Smooth muscle cell of bladder (primary cell): Measurements from ENCODE around the gene DLL4. TPM values are rescaled to one million over a fixed set of nuclear protein-coding genes. Genes with fewer than 3 reads are reported as not detected.

Experiments
- total RNA-seq: library from RNA; depleted of rRNA; stranded (reverse); fragments of >200 nt; gene quantifications from 2 replicates; pipeline ENCODE4 v1.2.3, GENCODE V29; 2014

The DLL4 gene
- 0.46 and 0.85 TPM in 2 replicates for total RNA-seq

DNA sequence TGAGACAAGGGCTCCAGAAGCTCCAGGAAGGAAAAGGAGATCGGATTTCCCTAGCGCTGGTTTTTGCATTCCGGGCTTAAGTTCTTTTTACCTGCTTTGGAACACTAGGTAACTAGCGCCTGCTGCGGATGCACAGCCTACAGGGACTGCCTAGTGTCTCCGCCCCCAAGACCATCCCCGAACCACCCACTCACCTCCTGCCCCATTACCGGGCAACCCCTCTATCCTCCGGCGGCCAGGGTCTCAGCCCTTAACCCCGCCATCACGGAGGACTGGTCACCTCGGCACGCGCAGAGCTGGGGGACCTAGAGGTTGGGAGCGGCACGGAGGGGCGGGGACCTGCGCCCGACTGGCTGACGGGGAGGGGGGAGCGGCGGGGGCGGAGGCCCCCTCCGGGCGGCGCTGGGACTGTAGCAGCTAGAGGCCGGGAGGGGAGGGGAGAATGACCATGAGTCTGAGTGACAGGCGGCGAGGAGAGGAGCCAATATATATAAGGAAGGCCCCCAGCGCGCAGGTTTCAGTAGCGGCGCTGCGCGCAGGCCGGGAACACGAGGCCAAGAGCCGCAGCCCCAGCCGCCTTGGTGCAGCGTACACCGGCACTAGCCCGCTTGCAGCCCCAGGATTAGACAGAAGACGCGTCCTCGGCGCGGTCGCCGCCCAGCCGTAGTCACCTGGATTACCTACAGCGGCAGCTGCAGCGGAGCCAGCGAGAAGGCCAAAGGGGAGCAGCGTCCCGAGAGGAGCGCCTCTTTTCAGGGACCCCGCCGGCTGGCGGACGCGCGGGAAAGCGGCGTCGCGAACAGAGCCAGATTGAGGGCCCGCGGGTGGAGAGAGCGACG, at the start of gene DLL4:
Gene DLL4 (plus strand): TSS at position 520 of the 839 bp plus-strand sequence. CDS start 329 bp downstream, outside the sequence.

DNA sequence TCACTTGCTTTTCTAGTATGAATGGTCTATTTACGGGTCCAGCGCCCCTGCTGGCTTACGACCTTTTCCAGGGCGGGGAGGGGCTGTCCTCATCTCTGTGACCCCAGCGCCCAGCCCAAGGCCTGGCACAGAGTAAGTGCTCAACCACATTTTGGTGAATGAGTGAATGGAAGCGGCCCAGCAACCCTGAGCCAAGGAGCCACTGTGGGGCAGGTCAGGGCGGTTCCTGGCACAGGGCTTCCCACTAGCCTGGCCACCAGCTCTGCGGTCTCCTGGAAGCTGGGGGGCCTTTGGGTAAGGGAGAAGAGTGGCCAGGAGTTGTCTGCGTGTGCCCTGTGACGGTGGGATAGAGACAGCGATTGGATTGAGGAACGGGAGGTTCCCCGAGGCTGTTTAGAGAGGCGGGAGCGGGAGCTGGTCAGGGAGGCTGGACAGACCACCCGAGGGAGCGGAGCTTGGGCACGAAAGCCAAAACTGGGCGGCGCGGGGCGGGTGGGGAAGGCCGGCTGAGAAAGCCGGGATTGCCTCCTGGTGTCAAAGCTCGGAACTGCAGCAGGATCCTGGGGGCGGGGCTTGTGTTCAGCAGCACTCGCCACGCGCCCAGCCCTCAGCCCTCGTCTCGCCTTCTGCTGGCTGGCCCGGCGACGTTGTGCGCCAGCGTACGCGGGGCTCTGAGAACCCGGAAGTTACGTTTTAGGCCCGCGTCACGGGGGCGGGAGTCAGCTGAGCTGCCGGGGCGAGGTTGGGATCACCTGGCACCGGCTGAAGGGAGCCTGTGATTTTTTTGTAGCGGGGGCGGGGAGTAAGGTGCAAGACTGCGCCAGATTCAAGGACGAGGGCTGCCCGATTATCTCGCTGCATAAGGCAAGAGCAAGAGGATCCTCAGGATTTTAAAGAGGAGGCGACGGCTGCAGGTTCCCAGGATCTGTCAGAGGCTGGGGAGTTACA, 35.1 kb upstream of the DLL4 start, which contains the start of gene VPS18:
Gene VPS18 (plus strand): TSS at position 718 of the 948 bp plus-strand sequence. CDS start 319 bp downstream, outside the sequence.

DNA sequence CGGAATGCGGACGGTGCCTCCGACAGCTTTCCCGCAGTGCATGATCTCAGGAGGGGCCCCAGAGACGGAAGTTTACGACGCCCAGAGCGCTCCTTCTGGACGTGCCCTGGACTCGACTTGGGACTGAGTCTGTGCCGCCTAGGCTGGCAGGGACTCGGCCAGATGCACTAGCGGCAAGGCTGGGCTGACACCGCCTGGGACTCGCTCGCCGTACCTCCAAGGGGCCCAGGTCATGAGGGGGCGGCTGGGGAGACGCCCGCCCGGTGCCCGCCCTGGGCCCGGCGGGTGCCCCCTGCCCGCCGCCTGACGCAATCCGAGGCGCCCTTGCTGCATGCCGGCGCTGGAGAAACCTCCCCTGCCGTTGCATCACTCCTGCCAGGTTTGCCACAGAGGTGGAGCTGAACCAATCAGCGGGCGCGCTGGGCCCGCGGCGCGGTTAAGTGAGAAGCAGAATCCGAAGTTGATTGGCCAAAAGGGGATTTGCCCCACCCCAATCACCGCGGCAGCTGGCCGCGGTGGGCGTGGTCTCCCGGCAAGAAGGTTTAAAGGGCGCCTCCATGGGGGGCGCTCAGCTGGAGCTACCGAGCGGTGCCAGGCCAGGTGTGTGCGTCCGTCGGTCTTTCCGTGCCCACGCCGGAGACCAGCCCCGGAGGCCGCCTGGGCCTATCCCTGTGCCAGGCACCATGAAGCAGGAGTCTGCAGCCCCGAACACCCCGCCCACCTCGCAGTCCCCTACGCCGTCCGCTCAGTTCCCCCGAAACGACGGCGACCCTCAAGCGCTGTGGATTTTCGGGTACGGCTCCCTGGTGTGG, 24.0 kb downstream of the DLL4 start, which contains the start of gene CHAC1:
Gene CHAC1 (plus strand): TSS at position 571 of the 812 bp plus-strand sequence. CDS start 113 bp downstream, at position 684.

Other genes with a start within 250 kb of the DLL4 start
- 1.4 and 1.6 TPM in 2 replicates for gene RAD51, start 234.2 kb upstream of the DLL4 start, total RNA-seq
- gene RMDN3, start 174.1 kb upstream of the DLL4 start, total RNA-seq, result 14.5 and 20.2 TPM in 2 replicates
- 3.2 and 5.0 TPM in 2 replicates for gene GCHFR, start 165.3 kb upstream of the DLL4 start, total RNA-seq
- not detected in 2 replicates for gene C15orf62, start 159.4 kb upstream of the DLL4 start, total RNA-seq
- 17.0 and 20.1 TPM in 2 replicates for gene ZFYVE19, start 122.3 kb upstream of the DLL4 start, total RNA-seq
- gene DNAJC17, start 121.9 kb upstream of the DLL4 start, total RNA-seq, result 13.8 and 14.1 TPM in 2 replicates
- gene PPP1R14D, start 100.6 kb upstream of the DLL4 start, total RNA-seq, result not detected in 2 replicates
- 0.18 and 0.43 TPM in 2 replicates for gene SPINT1, start 85.3 kb upstream of the DLL4 start, total RNA-seq
- under 0.01 TPM in 1 of 2 replicates, not detected in the other for gene RHOV, start 55.1 kb upstream of the DLL4 start, total RNA-seq
- gene VPS18, start 34.9 kb upstream of the DLL4 start, total RNA-seq, result 35.3 and 54.5 TPM in 2 replicates
- gene CHAC1, start 24.1 kb downstream of the DLL4 start, total RNA-seq, result 17.5 and 40.8 TPM in 2 replicates
- 16.2 and 18.3 TPM in 2 replicates for gene INO80, start 186.9 kb downstream of the DLL4 start, total RNA-seq